ENCODE results near the gene IRGQ.

DNA sequence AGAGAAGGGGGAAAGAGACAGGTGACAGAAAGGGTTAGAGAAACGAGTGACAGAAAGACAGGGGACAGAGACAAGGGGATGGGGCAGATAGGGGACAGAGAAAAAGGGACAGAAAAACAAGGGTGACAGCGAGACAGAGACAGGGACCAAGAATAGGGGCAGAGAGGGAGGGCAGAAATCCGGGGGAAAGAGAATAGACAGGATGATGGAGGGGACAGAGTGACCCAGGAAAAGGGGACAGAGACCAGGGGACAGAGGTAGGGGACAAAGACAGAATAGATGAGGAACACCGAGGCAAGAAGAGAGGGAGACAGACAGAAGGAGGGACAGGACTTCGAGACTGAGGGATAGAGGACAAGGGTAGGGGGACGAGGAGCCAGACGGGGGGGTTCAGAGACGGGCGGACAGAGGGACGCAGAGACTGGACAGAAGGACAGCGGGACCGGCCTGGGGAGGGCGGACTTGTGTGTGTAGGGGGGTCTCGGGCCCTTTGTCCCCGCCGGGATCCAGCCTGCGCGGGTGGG lies 43.1 kb upstream of the IRGQ start:
- TF ChIP-seq, protein P1, sequence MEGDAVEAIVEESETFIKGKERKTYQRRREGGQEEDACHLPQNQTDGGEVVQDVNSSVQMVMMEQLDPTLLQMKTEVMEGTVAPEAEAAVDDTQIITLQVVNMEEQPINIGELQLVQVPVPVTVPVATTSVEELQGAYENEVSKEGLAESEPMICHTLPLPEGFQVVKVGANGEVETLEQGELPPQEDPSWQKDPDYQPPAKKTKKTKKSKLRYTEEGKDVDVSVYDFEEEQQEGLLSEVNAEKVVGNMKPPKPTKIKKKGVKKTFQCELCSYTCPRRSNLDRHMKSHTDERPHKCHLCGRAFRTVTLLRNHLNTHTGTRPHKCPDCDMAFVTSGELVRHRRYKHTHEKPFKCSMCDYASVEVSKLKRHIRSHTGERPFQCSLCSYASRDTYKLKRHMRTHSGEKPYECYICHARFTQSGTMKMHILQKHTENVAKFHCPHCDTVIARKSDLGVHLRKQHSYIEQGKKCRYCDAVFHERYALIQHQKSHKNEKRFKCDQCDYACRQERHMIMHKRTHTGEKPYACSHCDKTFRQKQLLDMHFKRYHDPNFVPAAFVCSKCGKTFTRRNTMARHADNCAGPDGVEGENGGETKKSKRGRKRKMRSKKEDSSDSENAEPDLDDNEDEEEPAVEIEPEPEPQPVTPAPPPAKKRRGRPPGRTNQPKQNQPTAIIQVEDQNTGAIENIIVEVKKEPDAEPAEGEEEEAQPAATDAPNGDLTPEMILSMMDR (IDR thresholded peaks at IDR 0.05 in 4 of 5, conservative IDR thresholded peaks at IDR 0.05 in 1 of 5) = no peak
- TF ChIP-seq POLR2A (IDR thresholded peaks at IDR 0.05) = no peak

Data from gastrocnemius medialis (tissue), 4 donors.